Activated naive CD4-positive, alpha-beta T cell treated with anti-CD3 and anti-CD28 coated beads, Interleukin-2, amount 50 U/mL, for 16 hours (primary cell): ENCODE data around the gene SLC4A4.

Source experiments
- DNase-seq: peaks from one replicate; pipeline ENCODE4 v3.0.0-alpha.2; 2020

The SLC4A4 gene

DNA sequence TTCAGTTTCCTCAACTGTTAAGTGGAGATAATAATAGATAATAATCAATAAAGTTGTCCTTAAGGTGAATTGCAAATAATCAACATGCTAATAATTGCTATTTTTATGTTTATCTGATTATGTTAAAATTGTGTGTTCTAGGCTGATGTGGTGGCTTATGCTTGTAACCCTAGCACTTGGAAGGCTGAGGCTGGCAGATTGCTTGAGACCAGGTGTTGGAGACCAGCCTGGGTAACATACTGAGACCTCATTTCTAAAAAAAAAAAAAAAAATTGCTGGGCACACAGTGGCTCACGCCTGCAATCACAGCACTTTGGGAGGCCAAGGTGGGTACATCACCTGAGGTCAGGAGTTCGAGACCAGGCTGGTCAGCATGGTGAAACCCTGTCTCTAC is 269.9 kb downstream of the SLC4A4 start:
- DNase-seq, result no peak

DNA sequence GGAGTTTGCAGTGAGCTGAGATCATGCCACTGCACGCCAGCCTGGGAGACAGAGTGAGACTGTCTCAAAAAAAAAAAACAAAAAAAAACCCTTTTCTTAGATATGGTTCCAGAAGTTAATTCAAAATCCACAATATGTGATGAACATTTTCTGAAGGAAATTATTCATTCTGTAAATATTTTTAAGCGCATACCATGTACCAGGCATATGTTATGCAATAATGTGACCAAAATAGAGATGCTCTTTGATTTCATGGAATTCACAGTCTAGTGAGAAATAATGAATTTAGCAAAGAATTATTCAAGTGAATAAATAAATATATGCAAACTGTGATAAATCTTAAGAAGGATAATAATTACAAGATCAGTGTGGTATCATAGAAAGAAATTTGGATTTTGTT is 270.3 kb downstream of the SLC4A4 start:
- no peak for DNase-seq

DNA sequence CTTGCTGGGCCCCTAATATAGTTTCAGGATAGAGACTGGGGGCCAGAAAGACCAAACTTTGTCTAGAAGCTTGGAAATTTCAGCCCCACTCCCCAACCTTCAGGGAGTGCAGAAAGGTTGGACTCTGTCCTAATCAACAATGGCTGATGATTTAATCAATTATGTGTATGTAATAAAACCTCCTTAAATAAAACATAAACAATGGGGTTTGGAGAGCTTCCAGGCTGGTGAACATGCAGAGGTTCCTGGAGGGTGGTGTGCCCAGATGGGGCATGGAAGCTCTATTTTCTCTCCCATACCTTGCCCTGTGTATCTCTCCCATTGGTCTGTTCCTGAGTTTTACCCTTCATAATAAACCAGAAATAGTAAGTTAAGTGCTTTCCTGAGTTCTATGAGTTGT is 270.8 kb downstream of the SLC4A4 start:
- DNase-seq, result no peak

DNA sequence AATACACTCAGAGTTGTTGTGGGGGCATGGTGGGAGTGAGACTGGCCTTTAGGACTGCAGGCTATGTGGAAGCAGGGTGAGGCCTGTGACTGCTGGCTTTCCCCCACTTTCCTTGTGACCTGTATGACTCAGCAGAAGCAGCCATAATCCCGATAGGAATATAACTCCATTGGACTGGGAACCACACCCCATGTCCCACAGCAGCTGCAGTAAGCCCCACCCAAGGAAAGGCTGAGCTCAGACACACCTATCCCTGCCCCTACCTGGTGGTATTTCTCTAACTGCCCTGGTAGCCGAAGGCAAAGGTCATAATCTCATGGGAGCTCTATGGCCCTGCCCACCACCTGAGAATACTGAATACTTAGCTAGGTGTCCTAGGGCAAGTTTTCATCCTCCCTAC is 275.8 kb downstream of the SLC4A4 start:
- DNase-seq, result no peak

DNA sequence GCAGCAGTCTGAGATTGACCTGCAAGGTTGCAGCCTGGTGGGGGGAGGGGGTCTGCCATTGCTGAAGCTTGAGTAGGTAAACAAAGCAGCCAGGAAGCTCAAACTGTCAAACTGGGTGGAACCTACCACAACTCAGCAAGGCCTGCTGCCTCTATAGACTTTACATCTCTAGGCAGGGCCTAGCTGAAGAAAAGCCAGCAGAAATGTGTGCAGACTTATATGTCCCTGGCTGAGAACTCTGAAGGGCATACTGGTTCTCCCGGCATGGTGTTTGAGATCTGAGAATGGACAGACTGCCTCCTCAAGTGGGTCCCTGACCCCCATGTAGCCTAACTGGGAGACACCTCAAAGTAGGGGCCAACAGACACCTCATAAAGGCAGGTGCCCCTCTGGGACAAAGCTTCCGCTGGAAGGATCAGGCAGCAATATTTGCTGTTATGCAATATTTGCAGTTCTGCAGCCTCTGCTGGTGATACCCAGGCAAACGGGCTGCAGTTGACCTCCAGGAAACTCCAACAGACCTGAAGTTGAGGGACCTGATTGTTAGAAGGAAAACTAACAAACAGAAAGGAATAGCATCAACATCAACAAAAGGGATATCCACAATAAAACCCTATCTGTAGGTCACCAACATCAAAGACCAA is 277.5 kb downstream of the SLC4A4 start:
- no peak for DNase-seq
